ENCODE data around the gene PPARA. TPM values are rescaled to one million over a fixed set of nuclear protein-coding genes. Genes with fewer than 3 reads are reported as not detected.

PPARA gene
- polyA plus RNA-seq, 1 of the 3 experiments (the other 2 are of a cell fraction), result 4.5 TPM

GRCh38 chr22:46195487-46196165, 45.3 kb downstream of the PPARA start:
- 90% methylated on average over 18 of the region's 18 CpGs for WGBS (ENCODE audit: low lambda C conversion rate)
- no peaks in the 10 kb centered on the region for H3F3A ChIP-seq (replicated peaks; ENCODE audit: insufficient read depth)
- peaks cover 0 to 8% of the 10 kb centered on the region in 2 experiments; a peak in 1 of 4 replicates for H3K4me1 ChIP-seq (ENCODE audit: control insufficient read depth in 1 of 2, insufficient read depth in 2 of 2, low read depth in 1 of 2, low read length in 1 of 2)
- no peak overlapping the region for H3K4me3 ChIP-seq (ENCODE audit: low read depth in 2 of 2, low read length in 1 of 2)
- H3K9me2 ChIP-seq, result no peaks in the 10 kb centered on the region
- H3K9ac ChIP-seq, result no peak overlapping the region
- CTCF ChIA-PET, result interaction anchor here (1.1 kb wide), 1 partner anchor 200 kb away, joined by 3 read pairs; no protein-coding TSS in a partner anchor
- no peak overlapping the region for H2AFZ ChIP-seq (ENCODE audit: low read depth)
- no peak overlapping the region for H3K27ac ChIP-seq (ENCODE audit: low read depth in 2 of 2, low read length in 1 of 2)
- no peaks in the 10 kb centered on the region for H4K20me1 ChIP-seq (ENCODE audit: insufficient read depth)
- no peak for DNase-seq
- H3K9me3 ChIP-seq, result no peaks in the 10 kb centered on the region
- peaks cover 0 to 14% of the 10 kb centered on the region in 2 experiments for H3K36me3 ChIP-seq (replicated peaks in 1 of 2; ENCODE audit: control insufficient read depth in 1 of 2, insufficient read depth in 2 of 2, low read length in 1 of 2)
- TF ChIP-seq POLR2AphosphoS5 (IDR thresholded peaks at IDR 0.05; ENCODE audit: low read depth, low read length), result no peak
- no peak for TF ChIP-seq RXRA (IDR thresholded peaks at IDR 0.05; ENCODE audit: borderline replicate concordance, low read depth)
- TF ChIP-seq TAF1 (IDR thresholded peaks at IDR 0.05; ENCODE audit: borderline replicate concordance, low read depth, low read length), result no peak
- no peak for TF ChIP-seq TEAD4 (IDR thresholded peaks at IDR 0.05; ENCODE audit: borderline replicate concordance, insufficient read depth)
- TF ChIP-seq USF2 (IDR thresholded peaks at IDR 0.05; ENCODE audit: borderline replicate concordance, low read depth, low read length), result no peak
- no peak for TF ChIP-seq SMC3 (IDR thresholded peaks at IDR 0.05; ENCODE audit: low read depth, low read length)
- TF ChIP-seq TCF12 (IDR thresholded peaks at IDR 0.05), result no peak
- TF ChIP-seq USF1 (IDR thresholded peaks at IDR 0.05; ENCODE audit: borderline replicate concordance, low read depth), result no peak
- no peak for TF ChIP-seq RCOR1 (IDR thresholded peaks at IDR 0.05; ENCODE audit: low read length)
- TF ChIP-seq PBX3 (IDR thresholded peaks at IDR 0.05), result no peak
- TF ChIP-seq NRF1 (IDR thresholded peaks at IDR 0.05; ENCODE audit: low read depth, low read length), result no peak
- no peaks in the 10 kb centered on the region for H3K27me3 ChIP-seq (ENCODE audit: insufficient read depth)
- H3K79me2 ChIP-seq (ENCODE audit: insufficient read depth), result no peaks in the 10 kb centered on the region
- no peak overlapping the region for H3K4me2 ChIP-seq
- POLR2A ChIA-PET, result no interaction called here

- H3K4me3 ChIP-seq (ENCODE audit: low read depth in 2 of 2, low read length in 1 of 2), result no peak overlapping the region
- H3K9me3 ChIP-seq, result no peaks in the 10 kb centered on the region
- whole genome bisulfite sequencing (ENCODE audit: low lambda C conversion rate), result 95% methylated on average over 8 of the region's 8 CpGs
- CTCF ChIA-PET, result no interaction called here
- H3K4me1 ChIP-seq (ENCODE audit: control insufficient read depth in 1 of 2, insufficient read depth in 2 of 2, low read depth in 1 of 2, low read length in 1 of 2), result peaks cover 0 to 8% of the 10 kb centered on the region in 2 experiments; a peak in 1 of 4 replicates
- DNase-seq, result peak; percentile 15
- peaks cover 0 to 14% of the 10 kb centered on the region in 2 experiments for H3K36me3 ChIP-seq (replicated peaks in 1 of 2; ENCODE audit: control insufficient read depth in 1 of 2, insufficient read depth in 2 of 2, low read length in 1 of 2)
- H3K9ac ChIP-seq, result no peak overlapping the region
- no peaks in the 10 kb centered on the region for H3K79me2 ChIP-seq (ENCODE audit: insufficient read depth)
- POLR2A ChIA-PET, result no interaction called here
- H3K27me3 ChIP-seq (ENCODE audit: insufficient read depth), result no peaks in the 10 kb centered on the region
- no peaks in the 10 kb centered on the region for H4K20me1 ChIP-seq (ENCODE audit: insufficient read depth)
- no peak overlapping the region for H3K27ac ChIP-seq (ENCODE audit: low read depth in 2 of 2, low read length in 1 of 2)
- H3K4me2 ChIP-seq, result no peak overlapping the region
- no peaks in the 10 kb centered on the region for H3K9me2 ChIP-seq
- H3F3A ChIP-seq (replicated peaks; ENCODE audit: insufficient read depth), result no peaks in the 10 kb centered on the region
- no peak overlapping the region for H2AFZ ChIP-seq (ENCODE audit: low read depth)
- TF ChIP-seq SIN3A (IDR thresholded peaks at IDR 0.05; ENCODE audit: borderline replicate concordance, low read depth, low read length) (no peak), GABPA (IDR thresholded peaks at IDR 0.05; ENCODE audit: low read depth) (no peak), SMC3 (IDR thresholded peaks at IDR 0.05; ENCODE audit: low read depth, low read length) (no peak), NFIC (IDR thresholded peaks at IDR 0.05; ENCODE audit: borderline replicate concordance) (no peak), TCF12 (IDR thresholded peaks at IDR 0.05) (no peak), REST (IDR thresholded peaks at IDR 0.05; ENCODE audit: low read depth, low read length) (no peak), PBX3 (IDR thresholded peaks at IDR 0.05) (no peak), NRF1 (IDR thresholded peaks at IDR 0.05; ENCODE audit: low read depth, low read length) (no peak), RFX5 (IDR thresholded peaks at IDR 0.05; ENCODE audit: low read length) (no peak), RXRA (IDR thresholded peaks at IDR 0.05; ENCODE audit: borderline replicate concordance, low read depth) (no peak), YY1 (IDR thresholded peaks at IDR 0.05; ENCODE audit: low read depth) (no peak), RAD21 (IDR thresholded peaks at IDR 0.05; ENCODE audit: low read length) (no peak), FOSL2 (IDR thresholded peaks at IDR 0.05; ENCODE audit: borderline replicate concordance, low read depth) (no peak)
Measured at GRCh38 chr22:46196278-46196677, 46.0 kb downstream of the PPARA start.
